PFSK-1 (cell line): ENCODE measurements around the gene HLA-DMA.

Source experiments
- FOXP2 ChIP-seq: optimal IDR thresholded peaks from 2 replicates; pipeline ENCODE3; 2011; ENCODE audit warnings: borderline replicate concordance, control low read depth, inconsistent platforms; ENCODE audit not compliant: insufficient read depth; ENCODE audit errors: extremely low read length, extremely low read depth
- POLR2AphosphoS5 ChIP-seq: IDR thresholded peaks from 2 replicates; pipeline ENCODE4 v1.6.1; 2012; ENCODE audit warnings: low read depth, mild to moderate bottlenecking, control low read depth, low read length, moderate library complexity
- REST ChIP-seq, 2 experiments: IDR thresholded peaks; 2 replicates each; pipeline versions ENCODE4 v1.6.1 to v1.8.0; 2011 to 2012; ENCODE audit warnings: low read depth in 2 of 2, low read length in 2 of 2, control low read depth in 1 of 2, inconsistent platforms in 1 of 2, mild to moderate bottlenecking in 1 of 2, moderate library complexity in 1 of 2; ENCODE audit not compliant: insufficient read depth in 1 of 2
- SIN3A ChIP-seq: IDR thresholded peaks from 2 replicates; pipeline ENCODE4 v1.6.1; 2012; ENCODE audit warnings: mild to moderate bottlenecking, low read length, moderate library complexity, borderline replicate concordance; ENCODE audit not compliant: insufficient read depth
- TAF1 ChIP-seq: IDR thresholded peaks from 2 replicates; pipeline ENCODE4 v1.6.1; 2012; ENCODE audit warnings: low read length, control low read depth, borderline replicate concordance; ENCODE audit not compliant: insufficient read depth

The HLA-DMA gene

GRCh38 chr6:32945108-32945760 is 7.7 kb downstream of the HLA-DMA start:
- no peak for TF ChIP-seq TAF1

- TF ChIP-seq FOXP2, result no peak
- no peak for TF ChIP-seq TAF1
- no peak for TF ChIP-seq REST (IDR thresholded peaks at IDR 0.05; ENCODE audit: insufficient read depth in 1 of 2, low read depth in 2 of 2, low read length in 2 of 2)
- no peak for TF ChIP-seq SIN3A
- no peak for TF ChIP-seq POLR2AphosphoS5
Observed at GRCh38 chr6:32943864-32944649, 8.8 kb downstream of the HLA-DMA start.

GRCh38 chr6:32941214-32941768 is 11.6 kb downstream of the HLA-DMA start:
- no peak for TF ChIP-seq POLR2AphosphoS5
- TF ChIP-seq FOXP2, result no peak
- no peak for TF ChIP-seq TAF1

GRCh38 chr6:32940656-32941213 is 12.2 kb downstream of the HLA-DMA start, which contains the start of gene HLA-DMB:
Gene HLA-DMB, minus strand, starts transcription at chr6:32941028. Its CDS starts 221 bp downstream, at chr6:32940807.
- TF ChIP-seq TAF1 (no peak), REST (IDR thresholded peaks at IDR 0.05; ENCODE audit: insufficient read depth in 1 of 2, low read depth in 2 of 2, low read length in 2 of 2) (no peak), FOXP2 (no peak), POLR2AphosphoS5 (no peak), SIN3A (no peak)

- TF ChIP-seq TAF1, result no peak
- no peak for TF ChIP-seq FOXP2
- no peak for TF ChIP-seq REST (IDR thresholded peaks at IDR 0.05; ENCODE audit: insufficient read depth in 1 of 2, low read depth in 2 of 2, low read length in 2 of 2)
- TF ChIP-seq POLR2AphosphoS5, result no peak
- no peak for TF ChIP-seq SIN3A
Observed at GRCh38 chr6:32938494-32938893, 14.4 kb downstream of the HLA-DMA start.

GRCh38 chr6:32937230-32937633 is 15.7 kb downstream of the HLA-DMA start:
- TF ChIP-seq POLR2AphosphoS5 (no peak), TAF1 (no peak), SIN3A (no peak), FOXP2 (no peak), REST (IDR thresholded peaks at IDR 0.05; ENCODE audit: insufficient read depth in 1 of 2, low read depth in 2 of 2, low read length in 2 of 2) (no peak)
